Liver (tissue), 3 donors: ENCODE measurements around the gene HSD17B8.

Source experiments
- TAF1 ChIP-seq: conservative IDR thresholded peaks from 2 replicates; pipeline ENCODE4 v1.6.1; 2016; ENCODE audit warnings: antibody characterized with exemption, mild to moderate bottlenecking
- TF ChIP-seq, protein P1 (sequence below): fragments of 150-350 bp; IDR thresholded peaks from 2 replicates; pipeline ENCODE4 v1.5.1; 2017; ENCODE audit warnings: improper control_type of control experiment, low read depth, low read length; ENCODE audit not compliant: missing input control
- donor health status: healthy.
- donor health status: healthy.

DNA sequence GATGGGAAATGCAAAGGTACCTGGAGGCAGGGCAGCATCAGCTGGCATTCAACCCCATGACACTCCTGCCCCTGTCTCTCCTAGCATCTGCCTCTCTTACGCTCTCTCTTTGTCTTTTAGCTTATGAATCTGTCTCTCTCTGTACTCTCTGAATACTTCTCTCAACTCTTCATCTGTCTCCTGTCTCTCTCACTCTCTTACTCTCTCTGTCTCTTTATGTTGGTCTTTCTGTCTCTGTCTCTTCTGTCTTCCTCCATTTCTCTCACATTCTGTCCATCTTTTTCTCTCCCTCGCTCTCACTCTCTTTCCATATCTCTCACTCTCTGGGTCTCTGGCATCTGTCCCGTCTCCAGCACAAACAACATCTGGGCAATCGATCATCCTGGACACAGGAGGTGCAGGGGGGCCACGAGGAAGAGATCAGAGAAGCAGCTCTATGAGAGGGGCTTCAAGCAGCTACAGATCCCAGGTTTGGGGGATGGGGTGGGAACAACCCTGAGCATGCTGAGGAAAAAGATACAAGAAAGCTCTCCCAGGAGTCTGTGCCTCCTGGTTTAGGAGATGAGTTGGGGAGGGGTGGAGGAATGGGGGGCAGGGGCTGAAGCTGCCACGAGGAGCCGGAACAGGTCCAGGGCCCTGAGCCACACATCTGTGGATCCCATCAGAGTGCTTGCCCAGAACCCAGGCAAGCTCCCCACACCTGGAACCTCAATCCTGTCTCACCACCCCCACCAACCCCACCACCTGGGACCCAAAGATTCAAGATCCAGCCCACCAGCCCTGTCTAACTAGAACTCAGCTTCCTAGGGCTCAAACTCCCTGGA, 14.6 kb upstream of the HSD17B8 start:
- TF ChIP-seq, protein P1, sequence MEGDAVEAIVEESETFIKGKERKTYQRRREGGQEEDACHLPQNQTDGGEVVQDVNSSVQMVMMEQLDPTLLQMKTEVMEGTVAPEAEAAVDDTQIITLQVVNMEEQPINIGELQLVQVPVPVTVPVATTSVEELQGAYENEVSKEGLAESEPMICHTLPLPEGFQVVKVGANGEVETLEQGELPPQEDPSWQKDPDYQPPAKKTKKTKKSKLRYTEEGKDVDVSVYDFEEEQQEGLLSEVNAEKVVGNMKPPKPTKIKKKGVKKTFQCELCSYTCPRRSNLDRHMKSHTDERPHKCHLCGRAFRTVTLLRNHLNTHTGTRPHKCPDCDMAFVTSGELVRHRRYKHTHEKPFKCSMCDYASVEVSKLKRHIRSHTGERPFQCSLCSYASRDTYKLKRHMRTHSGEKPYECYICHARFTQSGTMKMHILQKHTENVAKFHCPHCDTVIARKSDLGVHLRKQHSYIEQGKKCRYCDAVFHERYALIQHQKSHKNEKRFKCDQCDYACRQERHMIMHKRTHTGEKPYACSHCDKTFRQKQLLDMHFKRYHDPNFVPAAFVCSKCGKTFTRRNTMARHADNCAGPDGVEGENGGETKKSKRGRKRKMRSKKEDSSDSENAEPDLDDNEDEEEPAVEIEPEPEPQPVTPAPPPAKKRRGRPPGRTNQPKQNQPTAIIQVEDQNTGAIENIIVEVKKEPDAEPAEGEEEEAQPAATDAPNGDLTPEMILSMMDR, result no peak
- TF ChIP-seq TAF1, result no peak
